GM13977 (cell line): ENCODE data around the gene SCT.

ENCODE experiments used
- DNase-seq: peaks from one replicate; pipeline ENCODE4 v3.0.0; 2012; ENCODE audit warnings: low spot score
- CTCF ChIP-seq: IDR thresholded peaks from 2 replicates; pipeline ENCODE4 v1.5.1; 2012; ENCODE audit warnings: mild to moderate bottlenecking, control low read depth; ENCODE audit not compliant: insufficient read depth; ENCODE audit errors: extremely low read depth, missing control alignments
- in situ Hi-C: fragments of 300-500 bp; cut with MboI; formaldehyde crosslinking; loops from one replicate; pipeline ENCODE4 v1.12.0; 2022; ENCODE audit warnings: low sequenced_read_pairs, low pct_unique_long_range_greater_than_20kb, mixed read lengths, inconsistent platforms; ENCODE audit not compliant: unreplicated experiment

Gene SCT

DNA sequence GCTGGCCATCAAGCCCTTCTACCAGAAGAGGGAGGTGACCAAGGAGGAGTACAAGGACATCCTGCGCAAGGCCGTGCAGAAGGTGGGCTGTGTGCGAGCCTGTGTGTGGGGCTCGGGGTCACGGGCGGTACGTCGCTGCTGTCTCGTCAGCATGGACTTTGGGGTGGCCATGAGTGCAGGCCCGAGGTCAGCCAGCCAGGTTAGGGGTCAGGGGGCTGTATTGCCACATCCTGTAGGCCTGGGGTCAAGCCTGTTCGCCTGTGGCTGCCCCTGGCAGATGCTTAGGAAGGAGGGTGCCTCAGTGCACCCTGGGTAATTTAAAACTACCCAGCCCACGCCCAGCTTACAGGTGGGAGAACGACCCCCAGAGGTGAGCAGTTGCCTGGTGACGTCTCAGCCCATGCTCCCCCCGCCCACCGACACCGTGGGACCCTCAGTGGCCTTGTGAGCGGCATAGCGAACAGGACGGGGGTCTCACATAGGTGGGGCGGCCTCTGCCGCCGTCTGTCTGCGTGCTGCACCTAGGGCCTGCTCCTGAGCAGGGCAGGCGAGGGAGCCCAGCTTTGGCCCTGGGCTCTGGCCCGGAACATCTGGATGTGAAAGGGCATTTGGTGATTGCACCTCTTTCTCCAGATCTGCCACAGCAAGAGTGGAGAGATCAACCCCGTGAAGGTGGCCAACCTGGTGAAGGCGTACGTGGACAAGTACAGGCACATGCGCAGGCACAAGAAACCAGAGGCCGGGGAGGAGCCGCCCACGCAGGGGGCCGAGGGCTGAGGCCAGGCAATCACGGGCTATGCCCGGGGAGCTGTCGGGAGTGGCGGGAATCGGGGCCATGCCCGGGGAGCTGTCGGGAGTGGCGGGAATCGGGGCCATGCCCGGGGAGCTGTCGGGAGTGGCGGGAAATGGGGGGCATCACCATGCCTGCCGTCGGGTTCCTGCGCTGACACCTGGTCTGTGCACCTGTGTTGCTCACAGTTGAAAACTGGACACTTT lies 15.7 kb downstream of the SCT start:
- no peak for TF ChIP-seq CTCF
- no peak for DNase-seq
- in situ Hi-C loops: no loop called here

DNA sequence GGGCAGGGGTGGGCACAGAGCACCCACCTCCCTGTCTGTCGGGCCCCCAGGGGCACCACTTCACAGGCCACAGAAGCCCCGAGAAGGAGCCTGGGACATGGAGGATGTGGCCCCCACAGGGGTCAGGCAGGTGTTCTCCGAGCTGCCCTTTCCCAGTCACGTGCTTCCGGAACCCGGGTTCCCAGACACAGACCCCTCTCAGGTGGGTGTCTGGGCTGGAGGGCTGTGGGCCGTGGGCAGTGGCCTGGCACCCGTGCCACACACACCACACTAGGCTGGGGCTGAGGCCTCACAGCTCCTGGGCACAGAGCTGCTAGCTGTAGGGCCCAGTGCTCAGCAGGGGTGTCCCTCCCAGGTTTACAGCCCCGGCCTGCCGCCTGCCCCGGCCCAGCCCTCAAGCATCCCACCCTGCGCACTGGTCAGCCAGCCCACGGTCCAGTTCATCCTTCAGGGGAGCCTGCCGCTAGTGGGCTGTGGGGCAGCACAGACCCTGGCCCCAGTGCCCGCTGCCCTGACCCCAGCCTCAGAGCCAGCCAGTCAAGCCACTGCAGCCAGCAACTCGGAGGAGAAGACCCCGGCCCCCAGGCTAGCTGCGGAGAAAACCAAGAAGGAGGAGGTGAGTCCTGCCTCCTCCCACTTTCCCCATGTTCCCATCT lies 16.7 kb downstream of the SCT start:
- no peak for DNase-seq
- in situ Hi-C loops: no loop called here
- no peak for TF ChIP-seq CTCF

DNA sequence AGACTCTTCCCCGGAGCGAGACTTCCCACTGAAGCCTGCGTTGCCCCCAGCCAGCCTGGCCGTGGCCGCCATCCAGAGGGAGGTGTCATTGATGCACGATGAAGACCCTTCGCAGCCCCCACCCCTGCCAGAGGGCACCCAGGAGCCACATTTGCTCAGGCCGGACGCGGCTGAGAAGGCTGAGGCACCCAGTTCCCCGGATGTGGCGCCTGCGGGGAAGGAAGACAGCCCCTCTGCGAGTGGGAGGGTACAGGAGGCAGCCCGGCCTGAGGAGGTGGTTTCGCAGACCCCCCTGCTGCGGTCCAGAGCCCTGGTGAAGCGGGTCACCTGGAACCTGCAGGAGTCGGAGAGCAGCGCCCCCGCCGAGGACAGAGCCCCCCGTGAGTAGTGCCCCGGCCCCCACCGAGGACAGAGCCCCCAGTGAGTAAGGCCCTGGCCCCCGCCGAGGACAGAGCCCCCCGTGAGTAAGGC lies 17.6 kb downstream of the SCT start:
- in situ Hi-C loops: no loop called here
- no peak for DNase-seq
- no peak for TF ChIP-seq CTCF

DNA sequence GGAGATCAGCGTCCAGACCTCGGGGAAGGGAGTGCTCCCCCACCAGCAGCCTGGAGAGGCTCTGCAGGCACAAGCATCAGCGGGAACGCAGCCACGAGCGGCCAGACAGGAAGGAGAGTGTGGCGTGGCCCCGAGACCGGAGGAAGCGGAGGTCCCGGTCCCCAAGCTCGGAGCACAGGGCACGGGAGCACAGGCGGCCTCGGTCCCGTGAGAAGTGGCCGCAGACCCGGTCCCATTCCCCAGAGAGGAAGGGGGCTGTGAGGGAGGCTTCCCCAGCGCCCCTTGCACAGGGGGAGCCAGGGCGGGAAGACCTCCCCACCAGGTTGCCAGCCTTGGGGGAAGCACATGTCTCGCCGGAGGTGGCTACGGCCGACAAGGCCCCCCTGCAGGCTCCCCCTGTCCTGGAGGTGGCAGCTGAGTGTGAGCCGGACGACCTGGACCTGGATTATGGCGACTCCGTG lies 18.2 kb downstream of the SCT start:
- no peak for TF ChIP-seq CTCF
- in situ Hi-C loops: no loop called here
- DNase-seq: no peak

DNA sequence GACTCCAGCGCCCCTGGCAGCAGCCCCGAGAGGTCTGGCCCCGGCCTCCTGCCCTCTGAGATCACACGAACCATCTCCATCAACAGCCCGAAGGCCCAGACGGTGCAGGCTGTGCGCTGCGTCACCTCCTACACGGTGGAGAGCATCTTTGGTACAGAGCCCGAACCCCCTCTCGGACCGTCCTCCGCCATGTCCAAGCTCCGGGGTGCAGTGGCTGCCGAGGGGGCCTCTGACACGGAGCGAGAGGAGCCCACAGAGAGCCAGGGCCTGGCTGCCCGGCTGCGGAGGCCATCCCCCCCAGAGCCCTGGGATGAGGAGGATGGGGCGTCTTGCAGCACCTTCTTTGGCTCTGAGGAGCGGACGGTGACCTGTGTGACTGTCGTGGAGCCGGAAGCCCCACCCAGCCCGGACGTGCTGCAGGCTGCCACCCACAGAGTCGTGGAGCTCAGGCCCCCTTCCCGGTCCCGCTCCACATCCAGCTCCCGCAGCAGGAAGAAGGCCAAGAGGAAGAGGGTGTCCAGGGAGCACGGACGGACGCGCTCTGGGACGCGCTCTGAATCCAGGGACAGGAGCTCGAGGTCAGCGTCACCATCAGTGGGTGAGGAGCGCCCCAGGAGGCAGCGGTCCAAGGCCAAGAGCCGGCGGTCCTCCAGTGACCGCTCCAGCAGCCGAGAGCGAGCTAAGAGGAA lies 18.9 kb downstream of the SCT start:
- no peak for DNase-seq
- in situ Hi-C loops: no loop called here
- TF ChIP-seq CTCF: no peak
